Measurements from ENCODE around the gene ENDOV. TPM values are rescaled to one million over a fixed set of nuclear protein-coding genes. Genes with fewer than 3 reads are reported as not detected.

ENDOV gene
- total and polyA plus RNA-seq, 2 donors (not counting 1 experiment from before 2014, with no cell fraction given), result 13.1 to 28.7 TPM

- Histone ChIP-seq H3K9ac (ENCODE audit: insufficient read depth, low read length) (no peak overlapping the region), H3K4me1 (ENCODE audit: control insufficient read depth, extremely low read depth, insufficient read depth, low read length) (peaks cover 2% of the 10 kb centered on the region), H3K4me3 (replicated peaks in 1 of 4; ENCODE audit: control extremely low read depth in 1 of 4, insufficient read depth in 1 of 4, low read depth in 3 of 4, low read length in 4 of 4) (no peak overlapping the region), H3K4me2 (ENCODE audit: extremely low read depth, insufficient read depth, low read length) (no peak overlapping the region), H3K27ac (ENCODE audit: insufficient read depth, low read length) (no peak overlapping the region), H3K36me3 (ENCODE audit: control insufficient read depth, insufficient read depth, low read length) (no peaks in the 10 kb centered on the region), H3K27me3 (ENCODE audit: control insufficient read depth, insufficient read depth, low read length) (no peaks in the 10 kb centered on the region), H4K20me1 (ENCODE audit: control insufficient read depth, extremely low read depth, insufficient read depth, low read length) (no peaks in the 10 kb centered on the region), H3K79me2 (ENCODE audit: control insufficient read depth, insufficient read depth, low read length) (no peaks in the 10 kb centered on the region), H3K9me3 (ENCODE audit: control insufficient read depth, insufficient read depth, low read depth, low read length) (no peaks in the 10 kb centered on the region), H2AFZ (ENCODE audit: low read length) (no peak overlapping the region)
- no peak for TF ChIP-seq EZH2 (IDR thresholded peaks at IDR 0.05; ENCODE audit: low read length, missing control alignments)
- no peak for TF ChIP-seq CTCF (conservative IDR thresholded peaks at IDR 0.05 in 1 of 2, IDR thresholded peaks at IDR 0.05 in 1 of 2; ENCODE audit: low read depth in 1 of 2, low read length in 2 of 2)
- DNase-seq (ENCODE audit: low read depth in 2 of 2), result no peak
Measured at GRCh38 chr17:80445726-80446110, 30.8 kb downstream of the ENDOV start.

GRCh38 chr17:80446645-80447405 is 31.9 kb downstream of the ENDOV start:
- no peaks in the 10 kb centered on the region for H3K36me3 ChIP-seq (ENCODE audit: control insufficient read depth, insufficient read depth, low read length)
- no peak overlapping the region for H3K27ac ChIP-seq (ENCODE audit: insufficient read depth, low read length)
- no peaks in the 10 kb centered on the region for H3K79me2 ChIP-seq (ENCODE audit: control insufficient read depth, insufficient read depth, low read length)
- peak in 1 of 2 donors; percentile 9 for DNase-seq (ENCODE audit: low read depth in 2 of 2)
- TF ChIP-seq EZH2 (IDR thresholded peaks at IDR 0.05; ENCODE audit: low read length, missing control alignments) (no peak), CTCF (conservative IDR thresholded peaks at IDR 0.05 in 1 of 2, IDR thresholded peaks at IDR 0.05 in 1 of 2; ENCODE audit: low read depth in 1 of 2, low read length in 2 of 2) (no peak)
- no peak overlapping the region for H3K4me2 ChIP-seq (ENCODE audit: extremely low read depth, insufficient read depth, low read length)
- H2AFZ ChIP-seq (ENCODE audit: low read length), result no peak overlapping the region
- no peak overlapping the region for H3K4me3 ChIP-seq (replicated peaks in 1 of 4; ENCODE audit: control extremely low read depth in 1 of 4, insufficient read depth in 1 of 4, low read depth in 3 of 4, low read length in 4 of 4)
- H3K9me3 ChIP-seq (ENCODE audit: control insufficient read depth, insufficient read depth, low read depth, low read length), result no peaks in the 10 kb centered on the region
- no peaks in the 10 kb centered on the region for H4K20me1 ChIP-seq (ENCODE audit: control insufficient read depth, extremely low read depth, insufficient read depth, low read length)
- H3K27me3 ChIP-seq (ENCODE audit: control insufficient read depth, insufficient read depth, low read length), result no peaks in the 10 kb centered on the region
- H3K9ac ChIP-seq (ENCODE audit: insufficient read depth, low read length), result no peak overlapping the region
- H3K4me1 ChIP-seq (ENCODE audit: control insufficient read depth, extremely low read depth, insufficient read depth, low read length), result peaks cover 2% of the 10 kb centered on the region

- Histone ChIP-seq H3K9me3 (ENCODE audit: control insufficient read depth, insufficient read depth, low read depth, low read length) (no peaks in the 10 kb centered on the region), H3K79me2 (ENCODE audit: control insufficient read depth, insufficient read depth, low read length) (no peaks in the 10 kb centered on the region), H3K4me1 (ENCODE audit: control insufficient read depth, extremely low read depth, insufficient read depth, low read length) (peaks cover 2% of the 10 kb centered on the region), H3K27me3 (ENCODE audit: control insufficient read depth, insufficient read depth, low read length) (no peaks in the 10 kb centered on the region), H3K36me3 (ENCODE audit: control insufficient read depth, insufficient read depth, low read length) (no peaks in the 10 kb centered on the region), H2AFZ (ENCODE audit: low read length) (no peak overlapping the region), H3K27ac (ENCODE audit: insufficient read depth, low read length) (no peak overlapping the region), H4K20me1 (ENCODE audit: control insufficient read depth, extremely low read depth, insufficient read depth, low read length) (no peaks in the 10 kb centered on the region), H3K9ac (ENCODE audit: insufficient read depth, low read length) (no peak overlapping the region), H3K4me2 (ENCODE audit: extremely low read depth, insufficient read depth, low read length) (no peak overlapping the region), H3K4me3 (replicated peaks in 1 of 4; ENCODE audit: control extremely low read depth in 1 of 4, insufficient read depth in 1 of 4, low read depth in 3 of 4, low read length in 4 of 4) (no peak overlapping the region)
- no peak for TF ChIP-seq EZH2 (IDR thresholded peaks at IDR 0.05; ENCODE audit: low read length, missing control alignments)
- no peak for DNase-seq (ENCODE audit: low read depth in 2 of 2)
Measured at GRCh38 chr17:80447790-80448189, 32.8 kb downstream of the ENDOV start.

Data from fibroblast of lung (primary cell).